ENCODE results near the gene PPT2. TPM values are rescaled to one million over a fixed set of nuclear protein-coding genes. Genes with fewer than 3 reads are reported as not detected.

Gene PPT2
- total and polyA plus RNA-seq, 2 of the 8 experiments (the other 6 are each of a cell fraction or from before 2014, with no cell fraction given), result 24.1 to 39.5 TPM

GRCh38 chr6:32168350-32168749, 14.4 kb downstream of the PPT2 start (continued):
- TF ChIP-seq PHF8 (conservative IDR thresholded peaks at IDR 0.05; ENCODE audit: low read depth, low read length) (no peak), EGR1 (IDR thresholded peaks at IDR 0.05; ENCODE audit: borderline replicate concordance, low read depth, low read length) (no peak), SAP30 (IDR thresholded peaks at IDR 0.05; ENCODE audit: insufficient read depth, insufficient replicate concordance, low read length) (no peak), RXRA (IDR thresholded peaks at IDR 0.05; ENCODE audit: insufficient read depth, low read depth, low read length) (no peak), TAF7 (optimal IDR thresholded peaks at IDR 0.05; ENCODE audit: borderline replicate concordance, low read depth, low read length) (no peak), RNF2 (IDR thresholded peaks at IDR 0.05; ENCODE audit: borderline replicate concordance, low read depth, low read length, missing control alignments, poor library complexity, severe bottlenecking) (no peak)

All from H1 (cell line).